ENCODE measurements around the gene EYS. TPM values are rescaled to one million over a fixed set of nuclear protein-coding genes. Genes with fewer than 3 reads are reported as not detected.
A peak's percentile ranks its signal among the peaks of the same experiment; 100 is the strongest.

The EYS gene
- total and polyA plus RNA-seq, 4 donors: 0.53 to 4.5 (median 2.4) TPM

GRCh38 chr6:64293298-64293697, 1413.7 kb downstream of the EYS start:
- H3K27me3 ChIP-seq (ENCODE audit: control insufficient read depth, insufficient read depth, low read length): no peaks in the 10 kb centered on the region
- no peak for DNase-seq (ENCODE audit: low read depth in 4 of 6, low spot score in 6 of 6)
- no peaks in the 10 kb centered on the region for H3K36me3 ChIP-seq (ENCODE audit: control insufficient read depth, insufficient read depth, low read length)
- H3K27ac ChIP-seq (ENCODE audit: low read depth, low read length): no peak overlapping the region
- no peaks in the 10 kb centered on the region for H3K9me3 ChIP-seq (ENCODE audit: control insufficient read depth, insufficient read depth, low read length)
- no peaks in the 10 kb centered on the region for H3K4me1 ChIP-seq (ENCODE audit: control insufficient read depth, insufficient read depth, low read length)
- no peak overlapping the region for H3K4me3 ChIP-seq (ENCODE audit: low read depth, low read length)

GRCh38 chr6:64290867-64291266, 1416.2 kb downstream of the EYS start:
- Histone ChIP-seq H3K4me3 (ENCODE audit: low read depth, low read length) (no peak overlapping the region), H3K27ac (ENCODE audit: low read depth, low read length) (no peak overlapping the region), H3K9me3 (ENCODE audit: control insufficient read depth, insufficient read depth, low read length) (no peaks in the 10 kb centered on the region), H3K27me3 (ENCODE audit: control insufficient read depth, insufficient read depth, low read length) (no peaks in the 10 kb centered on the region), H3K36me3 (ENCODE audit: control insufficient read depth, insufficient read depth, low read length) (no peaks in the 10 kb centered on the region), H3K4me1 (ENCODE audit: control insufficient read depth, insufficient read depth, low read length) (no peaks in the 10 kb centered on the region)
- WGBS (ENCODE audit: insufficient coverage): no CpG with 5 or more reads among the region's 3 CpGs
- no peak for DNase-seq (ENCODE audit: low read depth in 4 of 6, low spot score in 6 of 6)

DNA sequence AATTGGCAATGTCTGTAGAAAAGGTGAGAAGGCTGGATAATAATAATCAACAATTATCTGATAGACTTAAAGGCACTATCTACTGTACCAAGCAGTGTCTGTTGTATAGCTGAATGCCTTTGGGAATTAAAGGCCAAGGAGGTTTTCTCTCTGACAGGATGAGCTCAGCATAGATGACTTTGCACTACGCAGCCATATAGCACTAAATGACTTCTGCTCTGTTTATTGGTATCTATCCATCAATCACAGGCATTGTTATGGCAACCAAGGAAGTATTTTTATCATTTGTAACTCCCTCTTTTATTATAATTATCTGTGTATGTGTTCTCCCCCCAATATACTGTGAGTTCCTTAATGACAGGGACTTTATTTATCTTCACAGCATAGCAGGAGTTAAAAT, 1417.1 kb downstream of the EYS start:
- no peak for DNase-seq (ENCODE audit: low read depth in 4 of 6, low spot score in 6 of 6)
- WGBS (ENCODE audit: insufficient coverage): 100% methylated on average over 1 of the region's 1 CpG
- H3K4me1 ChIP-seq (ENCODE audit: control insufficient read depth, insufficient read depth, low read length): no peaks in the 10 kb centered on the region
- no peak overlapping the region for H3K4me3 ChIP-seq (ENCODE audit: low read depth, low read length)
- H3K27me3 ChIP-seq (ENCODE audit: control insufficient read depth, insufficient read depth, low read length): no peaks in the 10 kb centered on the region
- H3K27ac ChIP-seq (ENCODE audit: low read depth, low read length): no peak overlapping the region
- no peaks in the 10 kb centered on the region for H3K9me3 ChIP-seq (ENCODE audit: control insufficient read depth, insufficient read depth, low read length)
- no peaks in the 10 kb centered on the region for H3K36me3 ChIP-seq (ENCODE audit: control insufficient read depth, insufficient read depth, low read length)

DNA sequence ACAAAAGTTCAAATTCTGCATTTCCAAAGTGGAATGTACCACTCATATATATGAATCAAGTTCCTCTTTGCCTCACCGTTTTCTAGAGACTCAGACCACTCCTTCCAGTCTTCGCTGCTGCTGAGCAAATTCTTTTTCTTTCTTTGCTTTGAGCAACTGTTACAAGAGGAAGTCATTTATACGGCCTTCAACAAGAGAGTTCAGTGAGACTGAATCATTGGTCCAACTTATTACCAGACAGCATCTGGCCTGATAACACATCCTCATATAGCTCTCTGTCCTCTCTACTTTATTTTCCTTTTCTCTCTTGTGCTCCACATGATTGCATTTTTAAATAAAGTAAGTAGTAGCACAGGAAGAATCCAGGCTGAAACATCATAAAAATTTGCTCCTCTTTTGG, 1418.7 kb downstream of the EYS start:
- 42% methylated on average over 3 of the region's 3 CpGs for WGBS (ENCODE audit: insufficient coverage)
- Histone ChIP-seq H3K36me3 (ENCODE audit: control insufficient read depth, insufficient read depth, low read length) (no peaks in the 10 kb centered on the region), H3K27ac (ENCODE audit: low read depth, low read length) (no peak overlapping the region), H3K27me3 (ENCODE audit: control insufficient read depth, insufficient read depth, low read length) (no peaks in the 10 kb centered on the region), H3K9me3 (ENCODE audit: control insufficient read depth, insufficient read depth, low read length) (no peaks in the 10 kb centered on the region), H3K4me1 (ENCODE audit: control insufficient read depth, insufficient read depth, low read length) (no peaks in the 10 kb centered on the region), H3K4me3 (ENCODE audit: low read depth, low read length) (no peak overlapping the region)
- DNase-seq (ENCODE audit: low read depth in 4 of 6, low spot score in 6 of 6): no peak

DNA sequence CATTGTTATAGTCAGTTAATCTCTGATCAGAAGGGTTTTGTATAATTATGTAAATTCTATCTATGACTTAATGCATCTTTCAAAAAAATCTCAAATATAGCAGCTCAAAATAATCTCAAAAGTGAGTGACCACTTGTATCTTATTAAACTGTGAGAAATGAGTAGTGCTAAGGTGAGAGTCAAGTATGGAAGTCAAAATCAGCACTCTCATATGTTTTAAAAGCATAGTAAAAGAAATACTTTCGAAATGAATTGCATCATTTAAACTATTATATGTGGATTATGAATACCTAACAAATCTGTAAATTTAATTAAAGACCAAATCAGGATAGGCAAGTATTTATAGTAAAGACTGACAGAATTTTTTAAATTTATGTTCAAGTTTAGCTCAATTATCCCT, 1425.9 kb downstream of the EYS start:
- Histone ChIP-seq H3K36me3 (ENCODE audit: control insufficient read depth, insufficient read depth, low read length) (no peaks in the 10 kb centered on the region), H3K4me1 (ENCODE audit: control insufficient read depth, insufficient read depth, low read length) (no peaks in the 10 kb centered on the region), H3K27ac (ENCODE audit: low read depth, low read length) (no peak overlapping the region), H3K27me3 (ENCODE audit: control insufficient read depth, insufficient read depth, low read length) (no peaks in the 10 kb centered on the region), H3K9me3 (ENCODE audit: control insufficient read depth, insufficient read depth, low read length) (no peaks in the 10 kb centered on the region), H3K4me3 (ENCODE audit: low read depth, low read length) (no peak overlapping the region)
- DNase-seq (ENCODE audit: low read depth in 4 of 6, low spot score in 6 of 6): no peak
- WGBS (ENCODE audit: insufficient coverage): no CpG with 5 or more reads among the region's 1 CpG

DNA sequence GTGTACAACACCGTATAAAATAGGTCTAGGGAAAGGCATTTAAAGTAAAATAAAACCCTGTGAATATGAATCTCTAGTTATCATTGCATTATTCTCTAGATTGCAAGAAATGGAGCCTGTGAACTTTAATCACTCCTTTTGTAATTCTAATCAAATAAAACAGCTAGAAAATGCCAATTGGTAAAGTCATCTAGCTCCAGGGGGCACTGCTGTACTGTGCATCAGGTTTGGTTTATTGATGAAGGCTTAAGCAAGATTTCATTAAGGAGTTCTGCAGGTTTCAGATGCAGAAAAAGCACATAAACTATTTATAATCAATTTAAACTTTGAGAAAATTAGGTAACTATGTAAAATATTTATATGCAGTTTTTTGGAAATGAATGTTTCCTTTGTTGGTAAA, 1426.5 kb downstream of the EYS start:
- DNase-seq (ENCODE audit: low read depth in 4 of 6, low spot score in 6 of 6): peak in 5 of 6 donors; percentile 45 to 96 (median 70)
- no peak overlapping the region for H3K27ac ChIP-seq (ENCODE audit: low read depth, low read length)
- no peaks in the 10 kb centered on the region for H3K4me1 ChIP-seq (ENCODE audit: control insufficient read depth, insufficient read depth, low read length)
- WGBS (ENCODE audit: insufficient coverage): no CpG with 5 or more reads among the region's 1 CpG
- H3K27me3 ChIP-seq (ENCODE audit: control insufficient read depth, insufficient read depth, low read length): no peaks in the 10 kb centered on the region
- no peaks in the 10 kb centered on the region for H3K36me3 ChIP-seq (ENCODE audit: control insufficient read depth, insufficient read depth, low read length)
- no peak overlapping the region for H3K4me3 ChIP-seq (ENCODE audit: low read depth, low read length)
- no peaks in the 10 kb centered on the region for H3K9me3 ChIP-seq (ENCODE audit: control insufficient read depth, insufficient read depth, low read length)

DNA sequence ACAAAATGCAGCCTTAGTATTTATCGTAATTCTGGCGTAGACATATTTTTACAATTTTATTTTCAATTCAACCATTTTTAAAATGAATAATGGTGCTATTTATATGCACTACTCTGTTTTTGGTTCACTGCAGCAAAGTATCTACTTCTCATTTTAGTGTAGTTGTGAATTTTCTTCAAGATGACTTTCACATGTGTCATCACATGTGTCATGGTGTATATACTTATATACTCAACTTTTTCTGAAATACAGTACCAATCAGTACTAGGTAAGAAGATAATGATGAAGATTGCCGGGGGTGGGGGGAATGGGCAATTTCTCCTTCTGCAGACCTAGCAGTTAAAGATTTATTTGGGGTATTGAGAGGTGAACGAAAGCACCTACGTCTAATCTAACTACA, 1436.9 kb downstream of the EYS start:
- Histone ChIP-seq H3K4me3 (ENCODE audit: low read depth, low read length) (no peak overlapping the region), H3K36me3 (ENCODE audit: control insufficient read depth, insufficient read depth, low read length) (no peaks in the 10 kb centered on the region), H3K4me1 (ENCODE audit: control insufficient read depth, insufficient read depth, low read length) (no peaks in the 10 kb centered on the region), H3K27ac (ENCODE audit: low read depth, low read length) (no peak overlapping the region), H3K27me3 (ENCODE audit: control insufficient read depth, insufficient read depth, low read length) (no peaks in the 10 kb centered on the region), H3K9me3 (ENCODE audit: control insufficient read depth, insufficient read depth, low read length) (no peaks in the 10 kb centered on the region)
- no CpG with 5 or more reads among the region's 5 CpGs for WGBS (ENCODE audit: insufficient coverage)
- DNase-seq (ENCODE audit: low read depth in 4 of 6, low spot score in 6 of 6): no peak

- H3K4me1 ChIP-seq (ENCODE audit: control insufficient read depth, insufficient read depth, low read length): no peaks in the 10 kb centered on the region
- no peak overlapping the region for H3K27ac ChIP-seq (ENCODE audit: low read depth, low read length)
- DNase-seq (ENCODE audit: low read depth in 4 of 6, low spot score in 6 of 6): no peak
- no peak overlapping the region for H3K4me3 ChIP-seq (ENCODE audit: low read depth, low read length)
- H3K27me3 ChIP-seq (ENCODE audit: control insufficient read depth, insufficient read depth, low read length): no peaks in the 10 kb centered on the region
- WGBS (ENCODE audit: insufficient coverage): 83% methylated on average over 1 of the region's 2 CpGs
- no peaks in the 10 kb centered on the region for H3K9me3 ChIP-seq (ENCODE audit: control insufficient read depth, insufficient read depth, low read length)
- H3K36me3 ChIP-seq (ENCODE audit: control insufficient read depth, insufficient read depth, low read length): no peaks in the 10 kb centered on the region
These were observed 1440.6 kb downstream of the EYS start for GRCh38 chr6:64266351-64266821.

GRCh38 chr6:64263778-64264177, 1443.2 kb downstream of the EYS start:
- Histone ChIP-seq H3K27me3 (ENCODE audit: control insufficient read depth, insufficient read depth, low read length) (no peaks in the 10 kb centered on the region), H3K4me3 (ENCODE audit: low read depth, low read length) (no peak overlapping the region), H3K4me1 (ENCODE audit: control insufficient read depth, insufficient read depth, low read length) (no peaks in the 10 kb centered on the region), H3K9me3 (ENCODE audit: control insufficient read depth, insufficient read depth, low read length) (no peaks in the 10 kb centered on the region), H3K27ac (ENCODE audit: low read depth, low read length) (no peak overlapping the region), H3K36me3 (ENCODE audit: control insufficient read depth, insufficient read depth, low read length) (no peaks in the 10 kb centered on the region)
- no CpG with 5 or more reads among the region's 1 CpG for WGBS (ENCODE audit: insufficient coverage)
- DNase-seq (ENCODE audit: low read depth in 4 of 6, low spot score in 6 of 6): no peak

GRCh38 chr6:64259372-64259771, 1447.7 kb downstream of the EYS start:
- Histone ChIP-seq H3K27me3 (ENCODE audit: control insufficient read depth, insufficient read depth, low read length) (no peaks in the 10 kb centered on the region), H3K4me1 (ENCODE audit: control insufficient read depth, insufficient read depth, low read length) (no peaks in the 10 kb centered on the region), H3K4me3 (ENCODE audit: low read depth, low read length) (no peak overlapping the region), H3K9me3 (ENCODE audit: control insufficient read depth, insufficient read depth, low read length) (no peaks in the 10 kb centered on the region), H3K27ac (ENCODE audit: low read depth, low read length) (no peak overlapping the region), H3K36me3 (ENCODE audit: control insufficient read depth, insufficient read depth, low read length) (no peaks in the 10 kb centered on the region)
- DNase-seq (ENCODE audit: low read depth in 4 of 6, low spot score in 6 of 6): no peak
- WGBS (ENCODE audit: insufficient coverage): no CpG with 5 or more reads among the region's 4 CpGs

Data from spinal cord (tissue), 10 donors.